Right atrium auricular region (tissue), 2 donors: ENCODE data around the gene MERTK. TPM values are rescaled to one million over a fixed set of nuclear protein-coding genes. Genes with fewer than 3 reads are reported as not detected.

Experiments used
- DNase-seq: peaks from one replicate; pipeline ENCODE4 v3.0.0-alpha.2; 2019; ENCODE audit warnings: low spot score
- H3K27ac ChIP-seq, 2 donors: fragments of 200-600 bp; sonication (generic); 1 replicate in 1 of 2; 2 replicates in 1 of 2; pipeline ENCODE4 v1.5.1; 2016 to 2019
- H3K27me3 ChIP-seq, 2 donors: fragments of 200-600 bp; sonication (generic); one replicate each; pipeline versions ENCODE4 v1.5.1 to v1.6.0; 2017 to 2019
- H3K36me3 ChIP-seq: fragments of 200-600 bp; sonication (generic); one replicate; pipeline ENCODE4 v1.5.1; 2016
- H3K4me1 ChIP-seq, 2 donors: fragments of 200-600 bp; sonication (generic); one replicate each; pipeline versions ENCODE4 v1.5.1 to v1.6.0; 2017 to 2019
- H3K4me3 ChIP-seq, 2 donors: fragments of 200-600 bp; sonication (generic); 1 replicate in 1 of 2; 2 replicates in 1 of 2; pipeline ENCODE4 v1.5.1; 2017 to 2019; ENCODE audit warnings: mild to moderate bottlenecking in 1 of 2, moderate library complexity in 1 of 2
- H3K9me3 ChIP-seq, 2 donors: fragments of 200-600 bp; sonication (generic); one replicate each; pipeline ENCODE4 v1.5.1; 2019
- total RNA-seq, 2 donors: library from RNA; depleted of rRNA; stranded (reverse); fragments of >200 nt; gene quantifications; one replicate each; pipeline ENCODE4 v1.1.0, GENCODE V29; 2016
- TF ChIP-seq, protein P1 (sequence below), 2 donors: fragments of 200-600 bp; sonication (generic); IDR thresholded peaks; one replicate each; pipeline ENCODE4 v1.5.1; 2019; ENCODE audit warnings: antibody characterized with exemption in 2 of 2

The MERTK gene
- total RNA-seq, 2 donors from 2014 or later: 4.9 to 13.7 TPM

DNA sequence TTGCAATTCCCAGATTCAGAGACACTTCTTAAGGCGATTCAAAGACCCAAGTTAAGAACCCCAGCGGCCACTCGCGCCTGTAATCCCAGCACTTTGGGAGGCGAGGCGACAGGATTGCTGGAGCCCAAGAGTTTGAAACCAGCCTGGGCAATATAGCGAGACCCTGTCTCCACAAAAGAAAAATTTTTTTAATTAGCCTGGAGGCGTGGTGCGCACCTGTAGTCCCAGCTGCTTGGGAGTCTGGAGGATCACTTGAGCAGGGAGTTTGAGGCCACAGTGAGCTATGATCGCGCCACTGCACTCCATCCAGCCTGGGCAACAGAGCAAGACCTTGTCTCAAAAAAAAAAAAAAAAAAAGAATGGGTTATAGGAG lies 13.8 kb upstream of the MERTK start:
- Histone ChIP-seq H3K4me1 (no peaks in the 10 kb centered on the region), H3K27ac (peak overlapping the region; percentile 78 to 80), H3K4me3 (peak overlapping the region; percentile 86 to 90), H3K27me3 (no peaks in the 10 kb centered on the region), H3K36me3 (no peaks in the 10 kb centered on the region), H3K9me3 (no peaks in the 10 kb centered on the region)
- TF ChIP-seq, protein P1, sequence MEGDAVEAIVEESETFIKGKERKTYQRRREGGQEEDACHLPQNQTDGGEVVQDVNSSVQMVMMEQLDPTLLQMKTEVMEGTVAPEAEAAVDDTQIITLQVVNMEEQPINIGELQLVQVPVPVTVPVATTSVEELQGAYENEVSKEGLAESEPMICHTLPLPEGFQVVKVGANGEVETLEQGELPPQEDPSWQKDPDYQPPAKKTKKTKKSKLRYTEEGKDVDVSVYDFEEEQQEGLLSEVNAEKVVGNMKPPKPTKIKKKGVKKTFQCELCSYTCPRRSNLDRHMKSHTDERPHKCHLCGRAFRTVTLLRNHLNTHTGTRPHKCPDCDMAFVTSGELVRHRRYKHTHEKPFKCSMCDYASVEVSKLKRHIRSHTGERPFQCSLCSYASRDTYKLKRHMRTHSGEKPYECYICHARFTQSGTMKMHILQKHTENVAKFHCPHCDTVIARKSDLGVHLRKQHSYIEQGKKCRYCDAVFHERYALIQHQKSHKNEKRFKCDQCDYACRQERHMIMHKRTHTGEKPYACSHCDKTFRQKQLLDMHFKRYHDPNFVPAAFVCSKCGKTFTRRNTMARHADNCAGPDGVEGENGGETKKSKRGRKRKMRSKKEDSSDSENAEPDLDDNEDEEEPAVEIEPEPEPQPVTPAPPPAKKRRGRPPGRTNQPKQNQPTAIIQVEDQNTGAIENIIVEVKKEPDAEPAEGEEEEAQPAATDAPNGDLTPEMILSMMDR (IDR thresholded peaks at IDR 0.05): no peak
- DNase-seq: no peak

DNA sequence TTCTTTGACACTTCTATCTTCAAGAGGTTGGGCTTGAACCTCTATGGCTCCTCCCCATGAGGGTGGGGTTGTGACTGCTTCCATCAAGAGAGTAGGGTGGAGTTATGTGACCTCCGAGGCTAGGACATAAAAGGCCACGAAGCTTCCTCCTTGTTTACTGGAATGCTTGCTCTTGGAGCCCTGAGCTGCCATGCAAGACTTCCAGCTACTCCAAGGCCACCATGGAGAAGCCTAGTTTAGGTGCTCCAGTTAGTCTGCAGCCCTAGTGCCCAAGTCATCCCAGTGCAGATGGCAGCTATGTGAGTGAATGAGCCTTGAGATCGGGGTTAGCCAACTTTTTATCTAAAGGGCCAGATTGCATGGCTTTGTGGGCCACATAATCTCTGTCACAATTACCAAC lies 2.4 kb upstream of the MERTK start:
- no peak for DNase-seq
- no peaks in the 10 kb centered on the region for H3K36me3 ChIP-seq
- peaks cover 0 to 25% of the 10 kb centered on the region in 2 donors for H3K4me1 ChIP-seq
- no peaks in the 10 kb centered on the region for H3K9me3 ChIP-seq
- H3K27ac ChIP-seq: no peak overlapping the region
- TF ChIP-seq, protein P1 (IDR thresholded peaks at IDR 0.05): no peak
- H3K27me3 ChIP-seq: no peaks in the 10 kb centered on the region
- no peak overlapping the region for H3K4me3 ChIP-seq

DNA sequence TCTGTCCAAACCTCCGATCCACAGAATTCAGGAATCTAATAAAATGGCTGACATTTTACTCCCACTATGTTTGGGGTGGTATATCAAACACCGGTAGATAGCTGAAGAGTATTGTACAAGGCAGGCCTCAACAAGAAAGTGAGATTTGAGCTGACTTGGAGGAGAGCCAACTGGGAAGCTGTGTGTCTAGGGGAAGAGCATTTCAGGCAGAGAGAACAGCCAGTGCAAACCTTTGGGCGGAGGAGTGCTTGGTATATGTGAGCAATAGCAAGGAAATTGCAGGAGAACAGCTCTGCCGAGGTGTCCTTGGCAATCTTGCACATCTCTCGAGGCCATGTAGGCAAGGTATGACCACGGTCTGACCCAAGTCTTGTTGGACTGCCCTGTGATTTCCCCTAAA lies 1.8 kb upstream of the MERTK start:
- H3K4me1 ChIP-seq: peaks cover 0 to 27% of the 10 kb centered on the region in 2 donors
- H3K9me3 ChIP-seq: no peaks in the 10 kb centered on the region
- TF ChIP-seq, protein P1 (IDR thresholded peaks at IDR 0.05): no peak
- H3K27me3 ChIP-seq: no peaks in the 10 kb centered on the region
- H3K36me3 ChIP-seq: no peaks in the 10 kb centered on the region
- no peak overlapping the region for H3K4me3 ChIP-seq
- H3K27ac ChIP-seq: no peak overlapping the region
- no peak for DNase-seq

DNA sequence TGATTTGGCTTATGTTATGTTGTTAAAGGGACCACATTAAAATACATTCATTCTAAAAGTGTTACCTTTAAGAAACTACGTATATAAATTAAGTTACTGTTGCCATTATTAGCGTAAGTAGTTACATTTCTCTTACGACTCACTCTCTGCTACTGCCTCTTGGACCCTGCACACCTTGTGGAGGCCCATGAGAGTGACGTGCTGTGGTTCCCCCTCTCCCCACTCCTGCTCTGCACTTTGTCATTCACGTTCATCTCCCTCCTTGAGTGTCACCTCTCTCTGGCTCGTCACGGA lies 830 bp upstream of the MERTK start:
- peaks cover 0 to 27% of the 10 kb centered on the region in 2 donors for H3K4me1 ChIP-seq

DNA sequence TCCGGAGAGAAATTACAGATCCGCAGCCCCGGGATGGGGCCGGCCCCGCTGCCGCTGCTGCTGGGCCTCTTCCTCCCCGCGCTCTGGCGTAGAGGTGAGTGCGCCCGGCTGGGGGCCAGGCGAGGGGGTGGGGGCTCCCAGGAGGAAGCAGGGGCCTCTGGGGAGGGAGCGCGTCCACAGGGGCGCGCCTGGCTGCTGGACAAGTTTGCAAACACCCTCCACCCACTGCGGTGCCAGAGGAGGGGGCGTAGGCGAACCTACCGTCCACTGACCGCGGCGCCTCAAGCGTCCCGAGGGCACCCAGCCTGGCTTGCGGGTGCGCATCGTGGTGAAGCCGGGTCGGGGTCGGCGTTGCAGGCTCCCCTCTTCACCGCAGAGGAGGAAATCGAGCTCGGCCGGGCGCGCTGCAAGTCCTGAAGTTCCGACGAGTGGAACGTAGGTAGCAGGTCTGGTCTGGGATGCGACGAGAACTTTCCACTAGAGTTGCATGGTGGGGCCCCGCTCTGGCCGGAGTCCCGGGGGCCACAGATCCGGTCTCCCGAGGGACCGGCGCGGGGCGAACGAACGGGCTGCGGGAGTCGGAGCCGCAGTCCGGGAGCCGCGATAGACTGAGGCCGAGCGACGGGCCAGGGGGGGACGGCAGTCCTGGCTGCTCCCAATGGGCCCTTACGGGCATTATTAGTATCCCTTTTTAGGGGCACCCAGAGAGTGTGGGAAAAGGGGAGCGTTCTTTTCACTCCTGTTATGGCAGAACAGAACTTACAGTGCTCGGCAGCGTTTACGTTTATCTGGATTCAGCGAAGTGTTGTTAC lies 502 bp downstream of the MERTK start:
- no peak for DNase-seq
- Histone ChIP-seq H3K9me3 (no peaks in the 10 kb centered on the region), H3K36me3 (no peaks in the 10 kb centered on the region), H3K27me3 (no peaks in the 10 kb centered on the region), H3K4me1 (peaks cover 0 to 36% of the 10 kb centered on the region in 2 donors), H3K4me3 (peak overlapping the region; percentile 79 to 93), H3K27ac (peak overlapping the region; percentile 90 to 92)
- TF ChIP-seq, protein P1 (IDR thresholded peaks at IDR 0.05): no peak

More for the DNA sequence above, 830 bp upstream of the MERTK start:
- Histone ChIP-seq H3K9me3 (no peaks in the 10 kb centered on the region), H3K36me3 (no peaks in the 10 kb centered on the region), H3K27me3 (no peaks in the 10 kb centered on the region), H3K4me3 (peak overlapping the region; percentile 79 to 93), H3K27ac (peak overlapping the region; percentile 90 to 92)
- TF ChIP-seq, protein P1 (IDR thresholded peaks at IDR 0.05): no peak
- DNase-seq: no peak

DNA sequence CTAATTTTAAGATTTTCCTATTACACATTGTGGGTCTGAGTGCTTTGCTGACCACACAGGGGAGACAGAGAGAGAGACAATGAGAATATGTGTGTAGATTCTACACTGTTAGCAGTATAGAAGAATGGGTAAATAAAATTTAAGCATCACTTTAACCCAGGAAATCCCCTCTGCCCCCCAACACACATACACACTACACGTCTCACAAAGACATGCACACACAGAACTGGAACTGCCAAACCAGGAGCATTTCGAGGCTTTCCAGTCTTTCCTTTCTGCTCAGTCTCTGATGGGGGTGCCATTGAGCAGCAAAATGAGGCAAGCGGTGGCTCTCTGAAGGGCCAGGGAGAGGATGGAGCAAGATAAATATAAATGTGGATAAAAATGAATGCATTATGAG lies 2.5 kb downstream of the MERTK start:
- H3K9me3 ChIP-seq: no peaks in the 10 kb centered on the region
- H3K27me3 ChIP-seq: no peaks in the 10 kb centered on the region
- peaks cover 0 to 56% of the 10 kb centered on the region in 2 donors for H3K4me1 ChIP-seq
- DNase-seq: no peak
- peak overlapping the region in 1 of 2 donors; percentile 93 for H3K4me3 ChIP-seq
- H3K36me3 ChIP-seq: no peaks in the 10 kb centered on the region
- TF ChIP-seq, protein P1 (IDR thresholded peaks at IDR 0.05): peak; percentile 21 to 62
- peak overlapping the region; percentile 90 to 92 for H3K27ac ChIP-seq
